ENCODE measurements around the gene CRY1.
A peak's percentile ranks its signal among the peaks of the same experiment; 100 is the strongest.
"Not testable (repeated sequence)": the region's sequence is repeated elsewhere in the genome, so short reads cannot be mapped to it uniquely, and the experiment has no call there.

Gene CRY1

DNA sequence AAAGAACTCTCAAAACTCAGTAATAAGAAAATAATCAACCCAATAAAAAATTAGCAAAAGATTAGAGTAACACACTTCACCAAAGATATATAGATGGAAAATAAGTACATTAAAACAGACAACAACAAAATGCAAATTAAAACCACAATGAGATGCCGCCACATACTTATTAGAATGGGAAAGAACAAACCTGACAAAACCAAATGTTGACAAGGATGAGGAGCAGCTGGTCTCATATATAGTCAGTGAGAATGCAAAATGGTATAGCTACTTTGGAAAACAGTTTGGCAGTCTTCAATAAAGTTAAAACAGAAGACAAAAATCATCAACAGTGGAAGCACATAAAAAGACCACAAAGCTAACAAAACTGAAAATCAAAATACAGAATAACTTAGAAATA lies 29.1 kb downstream of the CRY1 start:
- DNase-seq (ENCODE audit: low spot score), result no peak

- no peak for DNase-seq (ENCODE audit: low spot score)
Observed at GRCh38 chr12:107058190-107058589, 35.2 kb downstream of the CRY1 start.

DNA sequence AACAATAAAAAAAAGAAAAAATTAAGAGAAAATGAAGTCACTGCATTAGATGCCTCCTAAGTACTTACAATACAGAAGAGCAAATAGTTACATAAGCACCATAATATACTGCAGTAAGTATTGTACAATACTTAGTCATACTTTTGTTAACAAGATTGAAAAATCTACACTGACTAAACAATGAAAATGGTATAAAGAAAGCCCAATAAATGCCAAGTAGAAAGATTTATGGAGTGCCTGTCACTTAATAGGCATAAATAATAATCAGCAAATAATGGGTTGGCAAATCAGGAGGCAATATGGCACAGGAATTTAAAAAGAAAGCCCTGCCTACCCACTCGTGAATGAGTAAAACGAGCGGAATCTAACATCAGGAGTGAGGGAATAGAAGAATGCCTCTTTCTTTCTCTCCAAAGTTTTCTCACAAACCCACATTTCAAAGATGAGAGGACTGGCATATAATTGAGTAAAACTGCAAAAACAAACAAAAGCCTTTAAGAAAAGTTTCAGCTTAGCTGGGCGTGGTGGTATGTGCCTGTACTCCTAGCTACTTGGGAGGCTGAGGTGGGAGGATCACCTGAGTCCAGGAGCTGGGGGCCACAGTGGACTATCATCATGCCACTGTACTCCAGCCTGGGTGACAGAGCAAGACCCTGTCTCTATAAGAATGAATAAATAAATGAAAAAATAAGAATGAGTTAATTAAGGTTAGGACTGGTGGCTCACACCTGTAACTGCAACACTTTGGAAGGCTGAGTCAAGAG lies 36.1 kb downstream of the CRY1 start:
- DNase-seq (ENCODE audit: low spot score), result no peak

GRCh38 chr12:107053709-107054108 lies 39.6 kb downstream of the CRY1 start:
- no peak for DNase-seq (ENCODE audit: low spot score)

DNA sequence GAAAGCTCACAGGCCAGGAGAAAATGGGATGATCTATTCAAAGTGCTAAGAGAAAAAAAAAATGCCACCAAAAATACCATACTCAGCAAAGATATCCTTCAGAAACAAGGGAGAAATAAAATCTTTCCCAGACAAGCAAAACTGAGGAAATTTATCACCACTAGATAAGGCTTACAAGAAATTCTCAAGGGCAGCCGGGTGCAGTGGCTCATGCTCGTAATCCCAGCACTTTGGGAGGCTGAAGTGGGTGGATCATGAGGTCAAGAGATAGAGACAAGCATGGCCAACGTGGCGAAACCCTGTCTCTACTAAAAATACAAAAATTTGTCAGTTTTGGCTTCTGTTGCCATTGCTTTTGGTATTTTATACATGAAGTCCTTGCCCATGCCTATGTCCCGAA lies 48.2 kb downstream of the CRY1 start:
- no peak for DNase-seq (ENCODE audit: low spot score)

DNA sequence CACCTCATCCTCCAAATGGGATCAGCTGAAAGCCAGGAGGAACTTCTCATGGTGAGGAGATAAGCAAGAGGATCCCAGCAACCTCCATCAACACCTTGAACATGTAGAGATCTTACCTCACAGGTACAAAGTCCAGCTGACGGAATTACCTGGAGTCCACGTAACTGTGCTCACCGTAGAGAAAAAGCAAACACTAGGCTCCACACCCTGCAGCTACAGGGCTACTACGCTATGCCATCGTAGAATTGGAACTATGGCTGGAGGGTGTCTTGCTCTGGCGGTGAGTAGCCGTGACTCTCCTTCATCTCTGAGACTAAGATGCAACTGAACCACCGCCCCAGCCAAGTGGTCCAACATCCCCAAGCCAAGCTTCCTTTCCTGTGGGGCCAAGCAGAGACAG lies 50.5 kb downstream of the CRY1 start:
- no peak for DNase-seq (ENCODE audit: low spot score)

- no peak for DNase-seq (ENCODE audit: low spot score)
Observed at GRCh38 chr12:107035733-107036132, 57.6 kb downstream of the CRY1 start.

DNA sequence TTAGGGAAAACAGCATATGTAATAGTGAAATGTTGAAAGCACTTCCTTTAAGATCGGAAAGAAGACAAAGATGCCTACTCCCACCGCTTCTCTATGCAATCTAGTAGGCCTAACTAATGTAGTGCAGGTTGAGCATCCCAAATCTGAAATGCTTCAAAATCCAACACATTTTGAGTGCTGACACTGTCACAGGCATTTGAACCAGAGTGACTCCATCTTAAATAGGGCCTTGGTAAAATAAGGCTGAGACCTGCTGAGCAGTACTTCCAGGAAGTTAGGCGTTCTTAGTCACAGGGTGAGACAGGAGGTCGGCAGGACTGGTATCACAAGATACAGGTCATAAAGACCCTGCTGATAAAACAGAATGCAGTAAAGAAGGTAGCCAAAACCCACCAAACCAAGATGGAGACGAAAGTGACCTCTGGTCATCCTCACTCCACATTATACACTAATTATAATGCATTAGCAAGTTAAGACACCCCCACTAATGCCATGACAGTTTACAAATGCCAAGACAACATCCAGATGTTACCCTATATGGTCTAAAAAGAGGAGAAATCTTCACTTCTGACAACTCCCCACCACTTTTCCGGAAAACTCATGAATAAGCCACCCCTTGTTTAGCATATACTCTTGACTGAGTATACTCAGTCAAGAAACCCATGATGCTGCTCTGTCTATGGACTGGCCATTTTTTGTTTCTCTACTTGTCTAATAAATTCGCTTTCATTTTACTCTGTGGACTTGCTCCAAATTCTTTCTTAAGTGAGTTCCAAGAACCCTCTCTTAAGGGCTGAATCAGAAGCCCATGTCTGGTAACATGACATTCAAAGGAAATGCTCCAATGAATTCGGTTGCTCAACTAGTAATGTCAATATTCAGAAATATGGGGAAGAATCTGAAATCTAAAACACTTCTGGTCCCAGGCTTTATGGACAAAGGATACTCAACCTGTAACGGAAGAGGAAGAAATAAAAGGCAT lies 59.3 kb downstream of the CRY1 start:
- DNase-seq (ENCODE audit: low spot score), result no peak

DNA sequence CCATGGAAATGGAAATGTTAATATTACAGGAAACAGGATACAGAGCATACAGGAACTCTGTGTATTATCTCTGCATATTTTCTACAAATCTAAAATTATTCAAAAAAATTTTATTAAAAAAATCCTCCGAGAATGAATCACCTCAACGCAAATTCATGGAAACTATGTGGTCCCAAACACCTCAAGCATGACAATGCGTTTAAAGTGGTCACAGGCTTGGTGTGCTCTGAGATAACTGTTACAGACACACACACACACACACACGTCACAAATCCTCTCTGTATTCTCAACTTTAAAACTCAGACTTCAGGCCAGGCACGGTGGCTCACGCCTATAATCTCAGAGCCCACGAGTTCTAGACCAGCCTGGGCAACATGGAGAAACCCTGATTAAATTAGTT lies 61.1 kb downstream of the CRY1 start:
- no peak for DNase-seq (ENCODE audit: low spot score)

GRCh38 chr12:107031061-107031460 lies 62.3 kb downstream of the CRY1 start:
- no peak for DNase-seq (ENCODE audit: low spot score)

DNA sequence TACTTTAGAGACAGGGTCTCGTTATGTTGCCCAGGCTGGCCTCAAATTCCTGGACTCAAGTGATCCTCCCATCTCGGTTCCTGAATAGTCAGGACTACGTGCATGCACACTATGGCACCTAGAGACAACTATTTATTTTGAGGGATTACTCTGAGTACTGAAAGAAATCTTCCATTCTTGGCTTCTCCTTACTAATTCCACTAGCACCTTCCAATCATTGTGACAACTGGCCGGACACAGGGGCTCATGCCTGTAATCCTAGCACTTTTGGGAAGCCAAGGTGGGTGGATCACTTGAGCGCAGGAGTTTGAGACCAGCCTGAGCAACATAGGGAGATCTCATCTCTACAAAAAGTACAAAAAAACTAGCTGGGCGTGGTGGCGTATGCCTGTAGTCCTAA lies 64.3 kb downstream of the CRY1 start:
- no peak for DNase-seq (ENCODE audit: low spot score)

- DNase-seq (ENCODE audit: low spot score), result peak; percentile 48
Observed at GRCh38 chr12:107027636-107028053, 65.7 kb downstream of the CRY1 start.

DNA sequence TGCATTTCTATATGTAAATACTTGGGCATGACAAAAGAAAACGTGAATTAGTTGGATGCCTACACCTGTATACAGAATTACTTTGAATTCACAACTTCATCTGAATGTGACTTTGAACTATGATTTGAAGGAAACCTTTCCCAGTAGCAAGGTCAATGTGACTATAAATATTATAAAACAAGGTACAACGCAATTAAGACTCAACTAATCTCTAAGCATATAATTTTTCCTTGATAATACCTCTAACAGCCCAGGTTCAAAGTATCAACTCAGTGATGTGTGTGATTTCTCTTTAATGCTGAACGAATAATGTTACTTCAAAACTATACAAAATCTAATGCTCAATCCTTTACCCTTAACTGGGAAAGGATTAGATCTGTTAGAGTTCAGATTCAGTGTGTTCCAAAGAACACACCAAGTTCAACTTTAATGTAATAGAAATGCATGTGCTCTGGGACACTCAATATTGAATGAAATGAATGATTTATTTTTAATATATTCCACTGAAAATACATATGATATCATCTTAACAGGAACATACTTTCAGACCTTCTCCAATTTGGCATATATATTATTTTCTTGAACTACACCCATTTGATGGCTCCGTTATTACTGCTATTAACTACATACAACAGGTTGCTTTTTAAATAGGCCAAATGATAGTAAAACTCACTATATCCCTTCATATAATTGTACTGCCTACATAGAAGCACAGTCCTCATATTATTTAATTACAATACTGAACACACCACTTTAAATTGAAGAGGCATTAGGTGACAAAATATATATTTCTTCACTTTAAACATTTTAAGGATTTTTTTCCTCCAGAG lies 66.3 kb downstream of the CRY1 start:
- DNase-seq (ENCODE audit: low spot score), result no peak

- not testable (repeated sequence) for DNase-seq (ENCODE audit: low spot score)
Observed at GRCh38 chr12:107026356-107026755, 67.0 kb downstream of the CRY1 start.

GRCh38 chr12:107025671-107026070 lies 67.7 kb downstream of the CRY1 start:
- no peak for DNase-seq (ENCODE audit: low spot score)

DNA sequence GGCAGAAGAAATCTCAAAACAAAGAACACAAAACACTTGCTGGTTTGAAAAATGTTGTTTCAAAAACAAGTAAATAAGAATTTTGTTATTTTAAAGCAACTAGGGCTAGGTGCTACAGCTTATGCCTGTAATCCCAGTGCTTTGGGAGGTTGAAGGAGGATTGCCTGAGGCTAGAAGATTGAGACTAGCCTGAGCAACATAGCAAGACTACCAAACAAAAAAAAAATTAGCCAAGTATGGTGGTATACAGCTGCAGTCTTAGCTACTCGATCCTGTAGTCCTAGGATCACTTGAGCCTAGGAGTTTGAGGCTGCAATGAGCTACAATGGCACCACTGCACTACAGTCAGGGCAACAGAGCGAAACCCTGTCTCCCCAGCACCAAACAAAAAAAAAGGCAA lies 73.8 kb downstream of the CRY1 start:
- DNase-seq (ENCODE audit: low spot score), result no peak

DNA sequence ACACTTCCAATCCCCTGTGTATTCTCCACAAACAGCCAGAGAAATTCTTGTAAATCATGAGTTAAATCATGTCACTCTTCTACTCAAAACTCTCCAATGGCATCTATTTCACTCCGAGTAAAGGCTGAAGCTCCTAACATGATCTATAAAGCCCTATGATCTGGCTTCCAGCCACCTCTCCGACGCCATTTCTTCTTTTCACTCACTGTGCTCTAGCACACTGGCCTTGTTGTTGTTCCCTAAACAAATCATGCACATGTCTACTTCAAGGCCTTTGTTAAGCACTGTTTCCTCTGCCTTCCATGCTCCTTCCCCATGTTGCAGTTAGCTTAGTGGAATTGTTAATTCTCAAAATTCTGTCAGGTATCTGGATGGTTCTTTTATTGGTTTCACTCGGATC lies 76.3 kb downstream of the CRY1 start:
- DNase-seq (ENCODE audit: low spot score), result no peak

GRCh38 chr12:107014055-107014454 lies 79.3 kb downstream of the CRY1 start:
- DNase-seq (ENCODE audit: low spot score), result no peak

GRCh38 chr12:107012736-107013425 lies 80.5 kb downstream of the CRY1 start:
- DNase-seq (ENCODE audit: low spot score), result no peak

DNA sequence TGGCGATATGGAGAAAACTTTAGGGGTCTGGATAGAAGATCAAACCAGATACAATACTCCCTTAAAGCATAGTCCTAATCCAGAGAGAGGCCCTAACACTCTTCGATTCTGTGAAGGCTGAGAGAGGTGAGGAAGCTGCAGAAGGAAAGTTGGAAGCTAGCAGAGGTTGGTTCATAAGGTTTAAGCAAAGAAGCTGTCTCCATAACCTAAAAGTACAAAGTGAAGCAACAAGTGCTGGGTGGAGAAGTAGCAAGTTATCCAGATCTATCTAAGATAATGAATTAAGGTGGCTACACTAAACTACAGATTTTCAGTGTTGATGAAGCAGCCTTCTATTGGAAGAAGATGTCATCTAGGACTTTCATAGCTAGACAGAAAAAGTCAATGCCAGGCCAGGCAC lies 81.8 kb downstream of the CRY1 start:
- no peak for DNase-seq (ENCODE audit: low spot score)

DNA sequence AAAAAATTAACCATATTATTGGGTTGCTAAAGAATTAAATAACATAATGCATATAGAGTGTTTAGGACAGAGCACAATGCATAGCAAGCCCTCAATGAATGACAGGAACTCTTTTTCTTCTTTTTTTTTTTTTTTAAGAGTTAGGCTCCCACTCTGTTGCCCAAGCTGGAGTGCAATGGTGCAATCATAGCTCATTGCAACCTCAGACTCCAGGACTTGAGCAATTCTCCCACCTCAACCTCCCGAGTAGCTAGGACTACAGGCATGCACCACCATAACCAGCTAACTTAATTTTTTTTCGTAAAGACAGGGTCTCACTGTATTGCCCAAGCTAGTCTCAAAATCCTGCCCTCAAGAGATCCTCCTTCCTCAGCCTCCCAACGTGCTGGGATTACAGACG lies 85.9 kb downstream of the CRY1 start:
- no peak for DNase-seq (ENCODE audit: low spot score)

GRCh38 chr12:107002665-107003064 lies 90.7 kb downstream of the CRY1 start:
- not testable (repeated sequence) for DNase-seq (ENCODE audit: low spot score)
